Measurements from ENCODE around the gene ATP8A2.

DNA sequence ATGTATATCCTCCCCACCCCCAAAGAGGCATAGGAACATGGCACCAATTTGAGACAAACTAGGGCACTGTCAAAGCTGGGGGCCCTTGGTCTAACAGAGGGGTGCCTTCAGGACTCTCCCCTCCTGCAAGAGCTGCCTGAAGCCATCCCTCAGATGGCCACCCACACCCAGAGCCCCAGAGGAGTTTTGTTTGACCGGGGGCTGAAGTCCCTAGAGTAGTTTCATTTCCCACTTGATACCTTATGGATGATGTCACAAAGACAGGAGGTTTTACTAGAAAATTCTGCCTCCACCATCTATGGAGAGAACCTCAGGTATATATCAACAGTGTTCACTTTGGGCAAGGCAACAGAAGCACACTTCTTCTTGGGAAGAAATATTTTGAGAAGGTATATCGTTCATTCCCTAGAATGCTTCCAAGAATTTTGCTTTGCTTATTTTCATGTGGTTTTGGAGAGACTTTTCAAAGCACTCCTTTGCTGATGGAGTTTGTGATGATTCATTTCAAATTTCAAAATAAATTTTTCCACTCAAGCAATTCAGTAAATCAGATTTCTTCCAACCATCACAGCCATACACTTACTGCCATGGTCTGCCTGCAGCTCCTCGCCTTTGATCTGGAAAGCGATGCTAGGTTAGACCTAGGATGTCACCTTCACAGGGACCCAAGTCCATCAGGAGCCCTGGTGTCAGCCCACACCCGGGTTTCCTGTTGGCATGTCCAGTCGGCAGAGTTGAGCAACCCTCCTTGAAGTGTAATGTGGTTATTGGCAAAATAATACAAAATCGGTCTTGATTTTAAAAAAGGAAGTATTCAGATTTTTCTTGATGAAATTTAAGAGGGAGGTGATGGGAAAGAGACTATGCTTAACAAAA lies 473.0 kb downstream of the ATP8A2 start:
- TF ChIP-seq, protein P1, sequence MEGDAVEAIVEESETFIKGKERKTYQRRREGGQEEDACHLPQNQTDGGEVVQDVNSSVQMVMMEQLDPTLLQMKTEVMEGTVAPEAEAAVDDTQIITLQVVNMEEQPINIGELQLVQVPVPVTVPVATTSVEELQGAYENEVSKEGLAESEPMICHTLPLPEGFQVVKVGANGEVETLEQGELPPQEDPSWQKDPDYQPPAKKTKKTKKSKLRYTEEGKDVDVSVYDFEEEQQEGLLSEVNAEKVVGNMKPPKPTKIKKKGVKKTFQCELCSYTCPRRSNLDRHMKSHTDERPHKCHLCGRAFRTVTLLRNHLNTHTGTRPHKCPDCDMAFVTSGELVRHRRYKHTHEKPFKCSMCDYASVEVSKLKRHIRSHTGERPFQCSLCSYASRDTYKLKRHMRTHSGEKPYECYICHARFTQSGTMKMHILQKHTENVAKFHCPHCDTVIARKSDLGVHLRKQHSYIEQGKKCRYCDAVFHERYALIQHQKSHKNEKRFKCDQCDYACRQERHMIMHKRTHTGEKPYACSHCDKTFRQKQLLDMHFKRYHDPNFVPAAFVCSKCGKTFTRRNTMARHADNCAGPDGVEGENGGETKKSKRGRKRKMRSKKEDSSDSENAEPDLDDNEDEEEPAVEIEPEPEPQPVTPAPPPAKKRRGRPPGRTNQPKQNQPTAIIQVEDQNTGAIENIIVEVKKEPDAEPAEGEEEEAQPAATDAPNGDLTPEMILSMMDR (IDR thresholded peaks at IDR 0.05) = no peak
- TF ChIP-seq POLR2AphosphoS5 (IDR thresholded peaks at IDR 0.05; ENCODE audit: low read depth, low read length) = no peak
- TF ChIP-seq, protein P2, sequence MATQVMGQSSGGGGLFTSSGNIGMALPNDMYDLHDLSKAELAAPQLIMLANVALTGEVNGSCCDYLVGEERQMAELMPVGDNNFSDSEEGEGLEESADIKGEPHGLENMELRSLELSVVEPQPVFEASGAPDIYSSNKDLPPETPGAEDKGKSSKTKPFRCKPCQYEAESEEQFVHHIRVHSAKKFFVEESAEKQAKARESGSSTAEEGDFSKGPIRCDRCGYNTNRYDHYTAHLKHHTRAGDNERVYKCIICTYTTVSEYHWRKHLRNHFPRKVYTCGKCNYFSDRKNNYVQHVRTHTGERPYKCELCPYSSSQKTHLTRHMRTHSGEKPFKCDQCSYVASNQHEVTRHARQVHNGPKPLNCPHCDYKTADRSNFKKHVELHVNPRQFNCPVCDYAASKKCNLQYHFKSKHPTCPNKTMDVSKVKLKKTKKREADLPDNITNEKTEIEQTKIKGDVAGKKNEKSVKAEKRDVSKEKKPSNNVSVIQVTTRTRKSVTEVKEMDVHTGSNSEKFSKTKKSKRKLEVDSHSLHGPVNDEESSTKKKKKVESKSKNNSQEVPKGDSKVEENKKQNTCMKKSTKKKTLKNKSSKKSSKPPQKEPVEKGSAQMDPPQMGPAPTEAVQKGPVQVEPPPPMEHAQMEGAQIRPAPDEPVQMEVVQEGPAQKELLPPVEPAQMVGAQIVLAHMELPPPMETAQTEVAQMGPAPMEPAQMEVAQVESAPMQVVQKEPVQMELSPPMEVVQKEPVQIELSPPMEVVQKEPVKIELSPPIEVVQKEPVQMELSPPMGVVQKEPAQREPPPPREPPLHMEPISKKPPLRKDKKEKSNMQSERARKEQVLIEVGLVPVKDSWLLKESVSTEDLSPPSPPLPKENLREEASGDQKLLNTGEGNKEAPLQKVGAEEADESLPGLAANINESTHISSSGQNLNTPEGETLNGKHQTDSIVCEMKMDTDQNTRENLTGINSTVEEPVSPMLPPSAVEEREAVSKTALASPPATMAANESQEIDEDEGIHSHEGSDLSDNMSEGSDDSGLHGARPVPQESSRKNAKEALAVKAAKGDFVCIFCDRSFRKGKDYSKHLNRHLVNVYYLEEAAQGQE (IDR thresholded peaks at IDR 0.05; ENCODE audit: insufficient read depth in 1 of 2, low read depth in 2 of 2, low read length in 1 of 2) = no peak
- no peak for TF ChIP-seq TCF7L2 (IDR thresholded peaks at IDR 0.05; ENCODE audit: low read depth, low read length)

Measured in Panc1 (cell line).